HUES6 (cell line): ENCODE data around the gene TSR1.

Experiments used
- H3K27ac ChIP-seq: 2 replicates; pipeline ENCODE4 v1.7.0; 2013; ENCODE audit warnings: low read depth, mild to moderate bottlenecking, low read length, inconsistent platforms
- H3K27me3 ChIP-seq: 2 replicates; pipeline ENCODE4 v1.6.1; 2013; ENCODE audit warnings: low read length; ENCODE audit not compliant: control insufficient read depth, insufficient read depth
- H3K36me3 ChIP-seq: 2 replicates; pipeline ENCODE4 v1.6.1; 2013; ENCODE audit warnings: low read length; ENCODE audit not compliant: control insufficient read depth, insufficient read depth
- H3K4me1 ChIP-seq: 2 replicates; pipeline ENCODE4 v1.6.1; 2013; ENCODE audit warnings: low read length; ENCODE audit not compliant: control insufficient read depth, insufficient read depth
- H3K4me3 ChIP-seq: 2 replicates; pipeline ENCODE4 v1.5.1; 2013; ENCODE audit warnings: low read depth, low read length
- H3K9ac ChIP-seq: one replicate; pipeline ENCODE4 v1.6.1; 2013; ENCODE audit warnings: mild to moderate bottlenecking, low read length
- H3K9me3 ChIP-seq: 2 replicates; pipeline ENCODE4 v1.6.1; 2013; ENCODE audit warnings: low read depth, low read length; ENCODE audit not compliant: control insufficient read depth, insufficient read depth

TSR1 gene

DNA sequence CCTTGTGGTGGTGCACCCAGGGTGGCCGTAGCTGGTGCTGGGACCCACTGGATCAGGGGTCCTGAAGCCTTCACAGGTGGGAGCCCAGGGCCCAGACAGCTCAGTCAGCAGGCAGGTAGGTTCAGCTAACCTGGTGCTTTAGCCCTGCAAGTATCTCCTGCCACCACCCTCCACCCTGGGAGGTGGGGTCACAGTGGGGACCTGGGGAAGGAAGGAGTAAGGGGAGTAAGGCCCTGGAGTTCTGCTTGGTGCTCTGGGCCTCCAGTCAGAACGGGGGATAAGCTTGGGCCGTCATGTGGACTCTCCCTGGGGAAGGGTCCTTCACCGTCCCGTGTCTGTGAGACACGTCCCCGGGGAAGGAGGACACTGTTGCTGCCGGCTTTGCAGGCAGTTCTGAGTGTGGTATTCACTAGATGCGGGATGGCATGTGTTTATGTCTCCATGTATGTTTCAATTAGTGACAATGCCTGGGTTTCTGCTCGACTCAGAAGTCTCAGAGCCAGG lies 21.7 kb upstream of the TSR1 start:
- Histone ChIP-seq H3K27me3 (no peaks in the 10 kb centered on the region), H3K27ac (no peak overlapping the region), H3K36me3 (peaks cover 10% of the 10 kb centered on the region; the same call in 1 of the 2 replicates), H3K9ac (no peak overlapping the region), H3K9me3 (no peaks in the 10 kb centered on the region), H3K4me1 (no peaks in the 10 kb centered on the region), H3K4me3 (no peak overlapping the region)

DNA sequence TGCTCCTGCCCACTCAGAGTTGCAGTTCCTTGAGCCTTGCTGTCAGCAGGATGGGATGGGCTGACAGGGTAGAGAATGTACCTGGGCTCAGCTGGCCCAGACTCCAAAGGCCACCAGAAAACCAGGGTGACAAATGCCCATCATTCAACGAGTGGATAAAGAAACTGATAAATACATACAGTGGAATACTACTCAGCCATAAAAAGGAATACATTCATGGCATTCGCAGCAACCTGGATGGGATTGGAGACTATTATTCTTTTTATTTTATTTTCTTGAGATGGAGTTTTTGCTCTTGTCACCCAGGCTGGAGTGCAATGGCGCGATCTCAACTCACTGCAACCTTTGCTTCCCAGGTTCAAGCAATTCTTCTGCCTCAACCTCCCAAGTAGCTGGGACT lies 21.0 kb upstream of the TSR1 start:
- Histone ChIP-seq H3K27ac (no peak overlapping the region), H3K9ac (no peak overlapping the region), H3K27me3 (no peaks in the 10 kb centered on the region), H3K9me3 (no peaks in the 10 kb centered on the region), H3K36me3 (0 out of 2 replicates have a peak, but pooled peaks cover 4% of the 10 kb centered on the region), H3K4me1 (0 out of 2 replicates have a peak, but pooled peaks cover 3% of the 10 kb centered on the region), H3K4me3 (no peak overlapping the region)

DNA sequence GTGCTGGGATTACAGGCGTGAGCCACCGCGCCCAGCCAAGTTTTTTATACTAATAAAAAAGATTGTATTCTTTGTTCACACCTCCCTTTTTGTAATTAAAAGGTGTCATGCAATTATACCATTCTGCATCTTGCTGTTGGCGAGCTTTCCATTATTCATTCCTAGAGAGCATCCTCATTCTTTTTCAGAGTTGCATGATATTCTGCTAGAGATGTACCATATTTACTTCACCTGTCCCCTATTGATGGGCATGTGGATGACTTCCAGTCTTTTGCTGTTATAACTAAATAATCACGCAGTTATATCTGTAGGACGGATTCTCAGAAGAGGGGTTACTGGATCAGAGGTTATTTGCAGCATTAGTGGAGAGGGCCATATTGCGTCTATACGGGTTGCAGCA lies 18.1 kb upstream of the TSR1 start:
- Histone ChIP-seq H3K9me3 (no peaks in the 10 kb centered on the region), H3K4me3 (no peak overlapping the region), H3K27ac (no peak overlapping the region), H3K9ac (no peak overlapping the region), H3K27me3 (no peaks in the 10 kb centered on the region), H3K4me1 (0 out of 2 replicates have a peak, but pooled peaks cover 3% of the 10 kb centered on the region), H3K36me3 (no peaks in the 10 kb centered on the region)

DNA sequence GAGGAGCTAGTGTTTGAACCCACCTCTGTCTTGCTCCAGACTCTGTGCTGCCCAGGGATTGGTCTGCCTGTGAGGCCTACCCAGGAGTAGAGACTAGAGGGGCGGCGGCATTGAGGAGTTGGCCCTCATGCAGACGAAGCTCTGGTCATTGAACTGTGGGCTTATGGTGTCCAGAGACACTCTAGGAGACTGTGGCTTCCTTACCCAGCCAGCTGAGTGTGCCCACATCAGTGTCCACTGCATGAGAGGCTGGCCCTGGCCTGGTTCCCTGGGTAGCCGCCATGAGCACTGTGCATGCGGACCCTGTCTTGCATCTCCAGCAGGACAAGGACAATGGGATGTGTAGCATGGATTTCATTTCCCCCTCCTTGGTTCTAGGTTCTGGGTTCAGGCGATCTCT lies 15.0 kb upstream of the TSR1 start:
- H3K9me3 ChIP-seq = no peaks in the 10 kb centered on the region
- no peaks in the 10 kb centered on the region for H3K27me3 ChIP-seq
- no peaks in the 10 kb centered on the region for H3K36me3 ChIP-seq
- H3K4me3 ChIP-seq = no peak overlapping the region
- H3K9ac ChIP-seq = no peak overlapping the region
- no peak overlapping the region for H3K27ac ChIP-seq
- H3K4me1 ChIP-seq = peaks cover 16% of the 10 kb centered on the region

DNA sequence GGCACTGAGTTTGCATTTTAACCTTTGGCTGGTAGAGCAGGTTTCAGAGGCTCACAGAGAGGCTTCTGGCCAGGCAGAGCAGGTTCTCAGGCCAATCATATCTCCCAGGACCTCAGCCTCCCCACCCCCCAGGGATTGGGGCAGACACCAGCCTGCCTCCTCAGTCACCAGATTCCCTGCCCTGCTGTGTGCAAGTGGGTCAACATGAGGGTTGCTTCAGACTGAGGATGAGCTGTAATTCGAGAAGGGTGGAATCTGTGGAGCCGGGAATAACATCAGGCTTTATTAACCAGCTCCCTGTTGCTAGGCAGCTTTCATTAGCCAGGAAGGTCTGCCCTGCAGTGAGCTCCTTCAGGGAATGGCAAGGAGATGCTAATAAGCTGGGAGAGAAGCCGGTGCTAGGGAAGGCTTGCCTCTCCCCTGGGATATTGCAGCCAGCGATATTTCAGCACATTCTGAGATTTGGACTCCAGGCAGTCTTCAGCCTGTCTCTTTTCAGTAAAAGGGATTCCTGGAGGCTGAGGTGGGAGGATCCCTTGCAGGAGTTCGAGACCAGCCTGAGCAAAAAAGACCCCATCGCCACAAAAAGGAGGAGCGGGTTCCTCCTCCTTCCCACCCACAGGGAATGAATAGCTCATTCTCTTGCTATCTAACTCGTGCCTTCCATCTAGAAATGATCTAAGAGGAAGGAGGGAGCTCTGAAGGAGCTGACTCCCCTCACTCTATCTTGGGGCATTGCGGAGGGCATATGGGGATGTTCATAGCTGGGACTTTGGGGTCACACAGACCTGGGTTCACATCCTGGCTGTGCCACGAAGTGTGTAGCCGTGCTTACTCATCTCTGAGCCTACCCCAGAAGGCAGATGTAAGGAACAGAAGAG lies 11.8 kb upstream of the TSR1 start:
- Histone ChIP-seq H3K4me1 (peaks cover 16% of the 10 kb centered on the region), H3K9me3 (no peaks in the 10 kb centered on the region), H3K27ac (peak overlapping the region; percentile 74), H3K9ac (peak overlapping the region; percentile 61), H3K27me3 (no peaks in the 10 kb centered on the region), H3K36me3 (peaks cover 10% of the 10 kb centered on the region), H3K4me3 (peak overlapping the region; percentile 38)

DNA sequence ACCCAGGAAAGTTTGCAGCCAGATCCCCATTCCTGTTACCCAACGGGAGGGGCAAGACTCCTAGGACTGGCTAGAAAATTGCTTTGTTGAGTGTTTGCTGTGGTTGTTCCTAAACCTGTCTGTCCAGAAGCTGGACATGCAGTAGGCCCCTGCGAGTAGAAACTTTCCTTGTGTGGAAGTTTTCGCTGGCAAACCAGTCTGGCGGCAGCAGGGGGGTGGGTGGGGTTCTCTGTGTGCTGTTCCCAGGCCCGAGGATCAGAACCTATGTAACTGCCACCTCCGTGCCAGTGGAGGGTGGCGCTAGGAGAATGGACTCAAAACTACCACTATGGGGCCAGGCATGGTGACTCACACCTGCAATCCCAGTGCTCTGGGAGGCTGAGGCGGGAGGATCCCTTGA lies 10.2 kb upstream of the TSR1 start:
- Histone ChIP-seq H3K4me1 (peaks cover 13% of the 10 kb centered on the region), H3K9ac (no peak overlapping the region), H3K36me3 (peaks cover 15% of the 10 kb centered on the region), H3K4me3 (no peak overlapping the region), H3K27me3 (no peaks in the 10 kb centered on the region), H3K27ac (no peak overlapping the region), H3K9me3 (no peaks in the 10 kb centered on the region)

DNA sequence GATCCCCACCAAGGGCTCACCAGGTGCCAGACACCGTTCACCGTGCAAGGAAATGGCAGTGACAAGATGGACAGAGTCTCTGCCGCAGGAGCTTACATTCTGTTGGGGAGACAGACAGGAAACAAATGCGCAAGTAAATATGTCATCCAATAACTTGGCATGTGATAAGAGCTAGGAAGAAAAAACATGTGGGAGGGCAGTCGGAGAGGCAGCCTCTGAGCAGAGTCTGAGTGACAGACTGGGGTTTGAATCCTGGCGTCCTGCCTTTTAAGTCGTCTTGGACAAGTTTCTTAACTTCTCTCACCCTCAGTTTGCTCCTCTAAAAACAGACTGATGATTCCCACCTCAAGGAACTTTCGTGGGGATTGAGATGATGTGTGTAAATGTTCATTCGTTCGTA lies 8.3 kb upstream of the TSR1 start:
- Histone ChIP-seq H3K9me3 (no peaks in the 10 kb centered on the region), H3K4me3 (no peak overlapping the region), H3K9ac (no peak overlapping the region), H3K27me3 (no peaks in the 10 kb centered on the region), H3K27ac (no peak overlapping the region), H3K4me1 (peaks cover 13% of the 10 kb centered on the region), H3K36me3 (peaks cover 17% of the 10 kb centered on the region)

DNA sequence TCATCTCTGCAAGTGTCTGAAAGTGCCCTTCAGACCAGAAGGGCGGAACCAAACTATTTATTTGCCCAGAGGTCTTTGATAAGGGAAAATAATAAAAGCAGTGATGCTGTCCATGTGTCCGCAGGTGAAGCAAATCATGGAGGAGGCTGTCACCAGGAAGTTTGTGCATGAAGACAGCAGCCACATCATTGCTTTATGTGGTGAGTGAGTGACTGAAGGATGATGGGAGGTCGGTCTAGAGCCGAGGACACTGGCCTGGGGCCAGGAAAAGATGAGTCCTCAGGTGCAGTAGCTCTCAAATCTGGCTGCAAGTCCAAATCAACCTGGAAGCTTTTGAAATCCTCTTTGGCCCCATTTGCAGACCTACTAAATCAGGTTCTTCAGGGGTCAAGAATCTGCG lies 7.2 kb upstream of the TSR1 start:
- Histone ChIP-seq H3K4me3 (no peak overlapping the region), H3K4me1 (peaks cover 11% of the 10 kb centered on the region), H3K36me3 (peaks cover 17% of the 10 kb centered on the region), H3K27me3 (no peaks in the 10 kb centered on the region), H3K9ac (no peak overlapping the region), H3K9me3 (no peaks in the 10 kb centered on the region), H3K27ac (no peak overlapping the region)

DNA sequence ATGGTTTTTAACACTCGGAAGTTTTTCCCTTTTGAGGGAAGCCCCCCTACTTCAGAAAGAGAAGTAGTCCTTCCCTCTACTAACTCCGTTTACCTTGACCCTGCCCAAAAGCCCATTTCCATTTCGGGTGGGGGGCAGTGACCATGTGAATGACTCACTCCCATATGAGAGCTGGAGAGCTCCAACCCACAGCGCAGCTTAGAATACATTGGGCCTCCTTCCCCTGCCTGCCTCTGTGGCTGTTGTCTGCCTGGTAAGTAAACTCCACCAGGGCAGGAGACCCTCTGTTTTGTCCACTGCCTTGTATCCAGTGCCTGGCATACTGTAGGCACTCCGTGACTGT lies 2.0 kb upstream of the TSR1 start:
- H3K27ac ChIP-seq = peak overlapping the region; percentile 4; the same call in 1 of the 2 replicates
- H3K9me3 ChIP-seq = no peaks in the 10 kb centered on the region
- H3K9ac ChIP-seq = peak overlapping the region; percentile 75
- peak overlapping the region; percentile 96 for H3K4me3 ChIP-seq
- H3K27me3 ChIP-seq = no peaks in the 10 kb centered on the region
- peaks cover 15% of the 10 kb centered on the region for H3K4me1 ChIP-seq
- peaks cover 31% of the 10 kb centered on the region for H3K36me3 ChIP-seq

DNA sequence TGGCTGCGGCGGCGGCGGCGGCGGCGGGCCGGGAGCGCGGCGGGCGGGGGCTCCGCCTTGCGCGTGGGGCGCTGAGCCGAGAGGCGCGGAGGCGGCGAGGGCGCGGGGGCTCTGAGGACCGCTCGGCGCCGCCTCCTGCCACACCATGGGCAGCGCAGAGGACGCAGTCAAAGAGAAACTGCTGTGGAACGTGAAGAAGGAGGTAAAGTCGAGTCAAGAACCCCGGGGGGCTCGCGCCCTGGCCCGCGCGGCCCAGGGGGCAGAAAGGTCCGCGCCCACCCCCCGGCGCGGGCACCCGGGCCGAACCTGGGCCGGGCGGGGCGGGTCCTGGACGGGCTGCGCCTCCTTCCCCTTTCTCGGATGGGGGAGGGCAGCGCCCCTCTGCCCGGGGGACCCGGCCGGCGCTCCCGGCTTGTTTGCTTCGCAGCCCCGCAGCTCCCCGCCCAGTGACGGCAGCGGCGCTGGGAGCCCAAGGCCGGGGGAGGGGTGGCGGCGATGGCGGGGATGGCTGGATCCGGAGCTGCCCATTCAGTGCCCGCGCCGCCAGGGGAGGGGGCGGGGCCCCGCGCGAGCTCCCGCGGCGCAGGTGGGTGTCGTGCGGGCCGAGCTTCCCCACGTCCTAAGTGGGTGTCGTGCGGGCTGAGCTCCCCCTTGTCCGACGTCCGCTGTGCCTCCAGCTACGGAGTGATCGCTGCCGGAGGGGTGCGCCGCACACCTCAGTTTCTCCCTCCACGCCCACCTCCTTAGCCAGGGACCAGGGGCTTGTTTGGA lies 1.5 kb upstream of the TSR1 start:
- Histone ChIP-seq H3K36me3 (peaks cover 37% of the 10 kb centered on the region), H3K27ac (peak overlapping the region; percentile 4; the same call in 1 of the 2 replicates), H3K4me1 (peaks cover 15% of the 10 kb centered on the region), H3K4me3 (peak overlapping the region; percentile 96), H3K9me3 (no peaks in the 10 kb centered on the region), H3K9ac (peak overlapping the region; percentile 75), H3K27me3 (no peaks in the 10 kb centered on the region)
